HEK293 (cell line): ENCODE results near the gene ST6GAL1.

Source experiments
- CTCF ChIA-PET: fragments of 350-600 bp; formaldehyde crosslinking; extraction: SDS; loops from one replicate; lab custom pipeline; 2021; ENCODE audit warnings: antibody characterized with exemption; lab: Yijun Ruan, JAX
- POLR2A ChIA-PET: fragments of 300-600 bp; formaldehyde crosslinking; extraction: SDS; loops from one replicate; lab custom pipeline; 2020; ENCODE audit warnings: antibody characterized with exemption, inconsistent platforms; lab: Yijun Ruan, JAX
- H3K27ac ChIP-seq: fragments of 200-500 bp; sonication (Bioruptor generic); 2 replicates; pipeline ENCODE4 v1.5.1; 2014; ENCODE audit warnings: low read depth, low read length, control low read depth, inconsistent platforms; ENCODE audit errors: extremely low read depth
- H3K36me3 ChIP-seq, 2 experiments: fragments of 200-500 bp in 1 of 2; sonication (Bioruptor generic) in 1 of 2; 1 replicate in 1 of 2; 2 replicates in 1 of 2; pipeline ENCODE4 v1.5.1; 2014 to 2017; ENCODE audit warnings: inconsistent platforms in 2 of 2, low read length in 2 of 2; ENCODE audit not compliant: control insufficient read depth in 2 of 2, insufficient read depth in 1 of 2
- H3K4me1 ChIP-seq: fragments of 200-500 bp; sonication (Bioruptor generic); 2 replicates; pipeline ENCODE4 v1.5.1; 2014; ENCODE audit warnings: mild to moderate bottlenecking, low read length, inconsistent platforms; ENCODE audit not compliant: control insufficient read depth, insufficient read depth
- H3K4me3 ChIP-seq: 2 replicates; pipeline ENCODE4 v1.5.1; 2011; ENCODE audit warnings: low read depth, mild to moderate bottlenecking, control low read depth, low read length, moderate library complexity
- H3K9me3 ChIP-seq: fragments of 200-500 bp; sonication (Bioruptor generic); 2 replicates; pipeline ENCODE4 v1.5.1; 2014; ENCODE audit warnings: low read depth, low read length, inconsistent platforms; ENCODE audit not compliant: control insufficient read depth, insufficient read depth
- ATF2 ChIP-seq: fragments of 450-650 bp; formaldehyde crosslinking; IDR thresholded peaks from 2 replicates; pipeline ENCODE4 v1.5.1; 2016; ENCODE audit warnings: missing biosample characterization, missing genetic modification characterization, low read depth
- BCL11A ChIP-seq: fragments of 450-650 bp; formaldehyde crosslinking; IDR thresholded peaks from 2 replicates; pipeline ENCODE4 v1.5.1; 2016; ENCODE audit warnings: low read depth, missing biosample characterization, missing genetic modification characterization
- EGR2 ChIP-seq: fragments of 450-650 bp; formaldehyde crosslinking; IDR thresholded peaks from 2 replicates; pipeline ENCODE4 v1.5.1; 2016; ENCODE audit warnings: low read depth, missing biosample characterization, missing genetic modification characterization
- GFI1B ChIP-seq: fragments of 450-650 bp; formaldehyde crosslinking; IDR thresholded peaks from 2 replicates; pipeline ENCODE4 v1.5.1; 2016; ENCODE audit warnings: missing biosample characterization, missing genetic modification characterization
- MZF1 ChIP-seq: fragments of 450-650 bp; formaldehyde crosslinking; IDR thresholded peaks from 2 replicates; pipeline ENCODE4 v1.5.1; 2017; ENCODE audit warnings: missing biosample characterization, missing genetic modification characterization, borderline replicate concordance
- PBX3 ChIP-seq: sonication (generic); formaldehyde crosslinking; IDR thresholded peaks from 2 replicates; pipeline ENCODE4 v1.8.1; 2022; ENCODE audit warnings: mild to moderate bottlenecking, moderate library complexity, missing genetic modification reagents
- PRDM1 ChIP-seq: fragments of 450-650 bp; formaldehyde crosslinking; IDR thresholded peaks from 2 replicates; pipeline ENCODE4; 2016; ENCODE audit warnings: missing biosample characterization, missing genetic modification characterization
- PRDM10 ChIP-seq: fragments of 450-650 bp; formaldehyde crosslinking; IDR thresholded peaks from 2 replicates; pipeline ENCODE4 v1.5.1; 2016; ENCODE audit warnings: missing biosample characterization, missing genetic modification characterization
- SCRT1 ChIP-seq: fragments of 450-650 bp; formaldehyde crosslinking; IDR thresholded peaks from 2 replicates; pipeline ENCODE4 v1.5.1; 2016; ENCODE audit warnings: missing biosample characterization, missing genetic modification characterization, borderline replicate concordance
- SCRT2 ChIP-seq: fragments of 450-650 bp; formaldehyde crosslinking; IDR thresholded peaks from 2 replicates; pipeline ENCODE4 v1.5.1; 2016; ENCODE audit warnings: missing biosample characterization, missing genetic modification characterization
- SP7 ChIP-seq: fragments of 450-650 bp; formaldehyde crosslinking; IDR thresholded peaks from 2 replicates; pipeline ENCODE4 v1.5.1; 2016; ENCODE audit warnings: missing biosample characterization, missing genetic modification characterization
- YY2 ChIP-seq: fragments of 450-650 bp; formaldehyde crosslinking; IDR thresholded peaks from 2 replicates; pipeline ENCODE4 v1.5.1; 2016; ENCODE audit warnings: missing biosample characterization, missing genetic modification characterization
- ZFHX2 ChIP-seq: fragments of 450-650 bp; formaldehyde crosslinking; conservative IDR thresholded peaks from 2 replicates; pipeline ENCODE4 v1.5.1; 2016; ENCODE audit warnings: missing biosample characterization, missing genetic modification characterization
- ZNF175 ChIP-seq: fragments of 450-650 bp; formaldehyde crosslinking; IDR thresholded peaks from 2 replicates; pipeline ENCODE4 v1.5.1; 2016; ENCODE audit warnings: missing biosample characterization, missing genetic modification characterization
- ZNF223 ChIP-seq: fragments of 450-650 bp; formaldehyde crosslinking; IDR thresholded peaks from 2 replicates; pipeline ENCODE4 v1.5.1; 2016; ENCODE audit warnings: missing biosample characterization, missing genetic modification characterization
- ZNF280C ChIP-seq: fragments of 450-650 bp; formaldehyde crosslinking; IDR thresholded peaks from 2 replicates; pipeline ENCODE4 v1.5.1; 2016; ENCODE audit warnings: missing biosample characterization, missing genetic modification characterization
- ZNF354C ChIP-seq: fragments of 450-650 bp; formaldehyde crosslinking; IDR thresholded peaks from 2 replicates; pipeline ENCODE4 v1.5.1; 2016; ENCODE audit warnings: missing biosample characterization, missing genetic modification characterization, low read depth, borderline replicate concordance
- ZNF549 ChIP-seq: fragments of 450-650 bp; IDR thresholded peaks from 2 replicates; pipeline ENCODE4 v1.5.1; 2018; ENCODE audit warnings: missing biosample characterization, missing genetic modification characterization, mild to moderate bottlenecking, inconsistent platforms, moderate library complexity
- ZNF571 ChIP-seq: fragments of 450-650 bp; formaldehyde crosslinking; IDR thresholded peaks from 2 replicates; pipeline ENCODE4 v1.5.0; 2017; ENCODE audit warnings: missing biosample characterization, missing genetic modification characterization
- ZNF600 ChIP-seq: fragments of 450-650 bp; formaldehyde crosslinking; IDR thresholded peaks from 2 replicates; pipeline ENCODE4 v1.5.1; 2016; ENCODE audit warnings: missing biosample characterization, missing genetic modification characterization
- ZNF629 ChIP-seq: fragments of 450-650 bp; formaldehyde crosslinking; IDR thresholded peaks from 2 replicates; pipeline ENCODE4 v1.5.1; 2017; ENCODE audit warnings: missing biosample characterization, missing genetic modification characterization

ST6GAL1 gene

GRCh38 chr3:187072102-187072501, 141.8 kb downstream of the ST6GAL1 start:
- no peak overlapping the region for H3K4me3 ChIP-seq
- ChIA-PET CTCF (interaction anchor here (0.6 to 1.0 kb wide), 2 partner anchors 68 to 79 kb away, joined by 3 to 4 read pairs; partner anchors contain the start of gene RPL39L), POLR2A (no interaction called here)
- no peak overlapping the region for H3K27ac ChIP-seq
- H3K4me1 ChIP-seq, result no peaks in the 10 kb centered on the region
- H3K36me3 ChIP-seq, result no peaks in the 10 kb centered on the region
- TF ChIP-seq ZNF629 (tag by site-specific recombination) (no peak), PRDM1 (tag by site-specific recombination) (no peak), YY2 (no peak), ZNF600 (tag by site-specific recombination) (peak; percentile 83), ZFHX2 (tag by site-specific recombination) (no peak)
- no peaks in the 10 kb centered on the region for H3K9me3 ChIP-seq

- ChIA-PET POLR2A (no interaction called here), CTCF (interaction anchor here (0.6 to 1.0 kb wide), 2 partner anchors 67 to 78 kb away, joined by 3 to 4 read pairs; partner anchors contain the start of gene RPL39L)
- no peak overlapping the region for H3K27ac ChIP-seq
- H3K4me3 ChIP-seq, result no peak overlapping the region
- no peak for TF ChIP-seq PRDM10 (tag by site-specific recombination)
- TF ChIP-seq ZNF549, result no peak
- no peaks in the 10 kb centered on the region for H3K9me3 ChIP-seq
- H3K4me1 ChIP-seq, result no peaks in the 10 kb centered on the region
- H3K36me3 ChIP-seq, result no peaks in the 10 kb centered on the region
Measured at GRCh38 chr3:187072511-187072910, 142.2 kb downstream of the ST6GAL1 start.

GRCh38 chr3:187073581-187074098, 143.3 kb downstream of the ST6GAL1 start:
- Histone ChIP-seq H3K36me3 (no peaks in the 10 kb centered on the region), H3K4me1 (no peaks in the 10 kb centered on the region), H3K4me3 (no peak overlapping the region), H3K9me3 (no peaks in the 10 kb centered on the region), H3K27ac (no peak overlapping the region)
- TF ChIP-seq SCRT1 (tag by site-specific recombination) (peak; percentile 46; the same call in 1 of the 2 replicates), PBX3 (CRISPR knock-in tag) (no peak), SCRT2 (tag by site-specific recombination) (peak; percentile 63), MZF1 (tag by site-specific recombination) (no peak), BCL11A (tag by site-specific recombination) (no peak)
- ChIA-PET POLR2A (no interaction called here), CTCF (no interaction called here)

GRCh38 chr3:187074846-187075245, 144.5 kb downstream of the ST6GAL1 start:
- H3K4me1 ChIP-seq, result no peaks in the 10 kb centered on the region
- POLR2A ChIA-PET, result no interaction called here
- CTCF ChIA-PET, result interaction anchor here (1.5 kb wide), 1 partner anchor 9 kb away, joined by 3 read pairs; no protein-coding TSS in a partner anchor
- TF ChIP-seq SP7 (tag by site-specific recombination) (no peak), ZNF223 (tag by site-specific recombination) (no peak), ZNF280C (tag by site-specific recombination) (no peak), EGR2 (no peak), ZNF571 (tag by site-specific recombination) (no peak), ZNF354C (no peak), GFI1B (tag by site-specific recombination) (no peak), ZNF175 (tag by site-specific recombination) (no peak), ATF2 (tag by site-specific recombination) (no peak)

More at GRCh38 chr3:187074846-187075245, 144.5 kb downstream of the ST6GAL1 start:
- Histone ChIP-seq H3K9me3 (no peaks in the 10 kb centered on the region), H3K27ac (no peak overlapping the region), H3K36me3 (no peaks in the 10 kb centered on the region), H3K4me3 (no peak overlapping the region)
